Measurements from ENCODE around the gene APOL6.

The APOL6 gene

GRCh38 chr22:35687461-35687860, 39.2 kb downstream of the APOL6 start:
- Histone ChIP-seq H3K9me2 (replicated peaks; ENCODE audit: insufficient read depth, low read length) (no peaks in the 10 kb centered on the region), H4K20me1 (ENCODE audit: insufficient read depth, low read length) (no peaks in the 10 kb centered on the region), H2AFZ (ENCODE audit: low read length) (no peak overlapping the region), H3K27me3 (replicated peaks; ENCODE audit: insufficient read depth, low read length) (no peaks in the 10 kb centered on the region), H3F3A (ENCODE audit: insufficient read depth, low read length) (no peaks in the 10 kb centered on the region), H3K4me2 (ENCODE audit: low read depth, low read length) (no peak overlapping the region), H3K9ac (ENCODE audit: low read length) (no peak overlapping the region), H3K4me3 (ENCODE audit: low read length) (no peak overlapping the region), H3K79me2 (ENCODE audit: low read length) (no peaks in the 10 kb centered on the region), H3K4me1 (ENCODE audit: low read length) (no peaks in the 10 kb centered on the region), H3K27ac (ENCODE audit: low read length) (no peak overlapping the region), H3K9me3 (replicated peaks; ENCODE audit: insufficient read depth, low read length) (no peaks in the 10 kb centered on the region), H3K36me3 (replicated peaks; ENCODE audit: insufficient read depth, low read length) (no peaks in the 10 kb centered on the region)
- TF ChIP-seq EZH2 (optimal IDR thresholded peaks at IDR 0.05; ENCODE audit: low read depth, low read length), result no peak
- no peak for TF ChIP-seq EZH2phosphoT487 (IDR thresholded peaks at IDR 0.05; ENCODE audit: low read length)
- TF ChIP-seq CTCF (IDR thresholded peaks at IDR 0.05; ENCODE audit: low read length), result no peak
- no peak for DNase-seq

GRCh38 chr22:35688913-35689675, 40.8 kb downstream of the APOL6 start:
- Histone ChIP-seq H3K9ac (ENCODE audit: low read length) (no peak overlapping the region), H3K4me3 (ENCODE audit: low read length) (no peak overlapping the region), H3K9me3 (replicated peaks; ENCODE audit: insufficient read depth, low read length) (no peaks in the 10 kb centered on the region), H3K36me3 (replicated peaks; ENCODE audit: insufficient read depth, low read length) (no peaks in the 10 kb centered on the region), H4K20me1 (ENCODE audit: insufficient read depth, low read length) (no peaks in the 10 kb centered on the region), H3K9me2 (replicated peaks; ENCODE audit: insufficient read depth, low read length) (no peaks in the 10 kb centered on the region), H3K27me3 (replicated peaks; ENCODE audit: insufficient read depth, low read length) (no peaks in the 10 kb centered on the region), H3F3A (ENCODE audit: insufficient read depth, low read length) (no peaks in the 10 kb centered on the region), H3K4me2 (ENCODE audit: low read depth, low read length) (no peak overlapping the region), H2AFZ (ENCODE audit: low read length) (no peak overlapping the region), H3K27ac (ENCODE audit: low read length) (no peak overlapping the region), H3K79me2 (ENCODE audit: low read length) (no peaks in the 10 kb centered on the region), H3K4me1 (ENCODE audit: low read length) (no peaks in the 10 kb centered on the region)
- TF ChIP-seq CTCF (IDR thresholded peaks at IDR 0.05; ENCODE audit: low read length), result no peak
- no peak for TF ChIP-seq EZH2 (optimal IDR thresholded peaks at IDR 0.05; ENCODE audit: low read depth, low read length)
- no peak for TF ChIP-seq EZH2phosphoT487 (IDR thresholded peaks at IDR 0.05; ENCODE audit: low read length)
- DNase-seq, result no peak

- no peaks in the 10 kb centered on the region for H4K20me1 ChIP-seq (ENCODE audit: insufficient read depth, low read length)
- no peak overlapping the region for H3K27ac ChIP-seq (ENCODE audit: low read length)
- no peak overlapping the region for H3K4me2 ChIP-seq (ENCODE audit: low read depth, low read length)
- H3K9me3 ChIP-seq (replicated peaks; ENCODE audit: insufficient read depth, low read length), result no peaks in the 10 kb centered on the region
- H3K79me2 ChIP-seq (ENCODE audit: low read length), result no peaks in the 10 kb centered on the region
- TF ChIP-seq CTCF (IDR thresholded peaks at IDR 0.05; ENCODE audit: low read length) (no peak), EZH2 (optimal IDR thresholded peaks at IDR 0.05; ENCODE audit: low read depth, low read length) (no peak), EZH2phosphoT487 (IDR thresholded peaks at IDR 0.05; ENCODE audit: low read length) (no peak)
- H3K9ac ChIP-seq (ENCODE audit: low read length), result no peak overlapping the region
- no peak overlapping the region for H3K4me3 ChIP-seq (ENCODE audit: low read length)
- H2AFZ ChIP-seq (ENCODE audit: low read length), result no peak overlapping the region
- no peaks in the 10 kb centered on the region for H3F3A ChIP-seq (ENCODE audit: insufficient read depth, low read length)
- DNase-seq, result no peak
- no peaks in the 10 kb centered on the region for H3K9me2 ChIP-seq (replicated peaks; ENCODE audit: insufficient read depth, low read length)
- H3K27me3 ChIP-seq (replicated peaks; ENCODE audit: insufficient read depth, low read length), result no peaks in the 10 kb centered on the region
- H3K36me3 ChIP-seq (replicated peaks; ENCODE audit: insufficient read depth, low read length), result no peaks in the 10 kb centered on the region
- H3K4me1 ChIP-seq (ENCODE audit: low read length), result no peaks in the 10 kb centered on the region
These were observed 41.8 kb downstream of the APOL6 start for GRCh38 chr22:35690001-35690400.
